ENCODE results near the gene CSNK1E. TPM values are rescaled to one million over a fixed set of nuclear protein-coding genes. Genes with fewer than 3 reads are reported as not detected.
A peak's percentile ranks its signal among the peaks of the same experiment; 100 is the strongest.

Gene CSNK1E
- total and polyA plus RNA-seq, 7 donors = 33.4 to 193 (median 50.1) TPM

- DNase-seq = no peak
- 78 to 85% (median 81%) methylated on average over 12 of the region's 12 CpGs for WGBS, 3 donors
- ATAC-seq = no peak
- peaks cover 0 to 42% of the 10 kb centered on the region in 2 donors for H3K36me3 ChIP-seq (ENCODE audit: insufficient read depth in 1 of 2, low read depth in 1 of 2)
- H3K4me1 ChIP-seq = peaks cover 29% of the 10 kb centered on the region
- H3K27me3 ChIP-seq (ENCODE audit: insufficient read depth in 3 of 3, low read length in 2 of 3) = no peaks in the 10 kb centered on the region
- H3K4me3 ChIP-seq = no peak overlapping the region
- TF ChIP-seq CTCF (IDR thresholded peaks at IDR 0.05) = no peak
- intact Hi-C loops (cut with DNase I) = no loop called here
- no peaks in the 10 kb centered on the region for H3K9me3 ChIP-seq
- H3K27ac ChIP-seq = no peak overlapping the region
Measured at GRCh38 chr22:38247713-38248112, 69.5 kb downstream of the CSNK1E start.

- H3K27ac ChIP-seq = no peak overlapping the region
Measured at GRCh38 chr22:38246692-38247091, 70.5 kb downstream of the CSNK1E start.

GRCh38 chr22:38246046-38246658 is 71.1 kb downstream of the CSNK1E start:
- Histone ChIP-seq H3K9me3 (no peaks in the 10 kb centered on the region), H3K4me3 (no peak overlapping the region), H3K36me3 (ENCODE audit: insufficient read depth in 1 of 2, low read depth in 1 of 2) (peaks cover 0 to 42% of the 10 kb centered on the region in 2 donors), H3K4me1 (peaks cover 35% of the 10 kb centered on the region), H3K27me3 (ENCODE audit: insufficient read depth in 3 of 3, low read length in 2 of 3) (no peaks in the 10 kb centered on the region), H3K27ac (no peak overlapping the region)
- no peak for TF ChIP-seq CTCF (IDR thresholded peaks at IDR 0.05)
- ATAC-seq (no peak), DNase-seq (no peak)
- 67 to 83% (median 75%) methylated on average over 19 of the region's 19 CpGs for WGBS, 3 donors
- intact Hi-C loops (cut with DNase I) = no loop called here

More at GRCh38 chr22:38246692-38247091, 70.5 kb downstream of the CSNK1E start:
- peaks cover 31% of the 10 kb centered on the region for H3K4me1 ChIP-seq
- H3K4me3 ChIP-seq = no peak overlapping the region
- peak; percentile 70 to 80 for DNase-seq
- peaks cover 0 to 42% of the 10 kb centered on the region in 2 donors for H3K36me3 ChIP-seq (ENCODE audit: insufficient read depth in 1 of 2, low read depth in 1 of 2)
- no peak for TF ChIP-seq CTCF (IDR thresholded peaks at IDR 0.05)
- H3K27me3 ChIP-seq (ENCODE audit: insufficient read depth in 3 of 3, low read length in 2 of 3) = no peaks in the 10 kb centered on the region
- WGBS, 3 donors = 58 to 68% (median 64%) methylated on average over 5 of the region's 5 CpGs
- no peaks in the 10 kb centered on the region for H3K9me3 ChIP-seq
- ATAC-seq = peak in 3 of 4 donors; percentile 12 to 35 (median 34)
- intact Hi-C loops (cut with DNase I) = no loop called here

DNA sequence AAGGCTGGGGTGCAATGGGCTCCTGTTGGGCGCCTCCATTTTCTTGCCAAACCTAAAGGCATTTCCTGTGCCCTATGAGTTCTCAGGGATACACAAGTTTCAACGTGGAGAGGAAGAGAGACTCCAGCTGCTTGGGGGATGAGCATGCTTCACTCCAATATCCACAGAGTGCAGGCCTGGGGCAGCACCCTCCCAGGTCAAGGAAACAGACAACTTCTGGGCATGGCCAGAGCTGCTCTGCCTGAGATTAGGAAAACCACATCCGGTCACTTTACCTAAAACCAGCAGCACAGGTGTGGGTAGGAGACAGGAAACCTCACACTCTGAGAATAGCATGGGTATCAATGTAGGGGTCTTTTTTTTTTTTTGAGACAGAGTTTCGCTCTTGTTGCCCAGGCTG is 73.1 kb downstream of the CSNK1E start:
- DNase-seq (no peak), ATAC-seq (no peak)
- TF ChIP-seq CTCF (IDR thresholded peaks at IDR 0.05) = no peak
- Histone ChIP-seq H3K4me3 (no peak overlapping the region), H3K36me3 (ENCODE audit: insufficient read depth in 1 of 2, low read depth in 1 of 2) (peaks cover 0 to 42% of the 10 kb centered on the region in 2 donors), H3K4me1 (peaks cover 35% of the 10 kb centered on the region), H3K27ac (no peak overlapping the region), H3K9me3 (no peaks in the 10 kb centered on the region), H3K27me3 (ENCODE audit: insufficient read depth in 3 of 3, low read length in 2 of 3) (no peaks in the 10 kb centered on the region)
- intact Hi-C loops (cut with DNase I) = no loop called here
- 73 to 74% (median 74%) methylated on average over 4 of the region's 4 CpGs for WGBS, 3 donors

Measured in psoas muscle (tissue), 8 donors.